Panc1 (cell line): ENCODE data around the gene MIR17HG. TPM values are rescaled to one million over a fixed set of nuclear protein-coding genes. Genes with fewer than 3 reads are reported as not detected.
A peak's percentile ranks its signal among the peaks of the same experiment; 100 is the strongest.

Experiments used
- ATAC-seq: fragments of 200-7000 bp; cut with Tn5 transposase; 2 replicates; pipeline ENCODE4 v1.9.1; 2020; ENCODE audit warnings: mild to moderate bottlenecking, moderate library complexity
- BruUV-seq: library from RNA; stranded (reverse); fragments of 400-500 nt; replicated peaks from 2 replicates; lab custom pipeline; 2021; lab: Mats Ljungman, UMichigan
- CTCF ChIA-PET: fragments of 300-600 bp; sonication (Branson Sonifier 250); formaldehyde crosslinking; loops from one replicate; lab custom pipeline; 2022; ENCODE audit warnings: antibody characterized with exemption; lab: Charles Lee
- POLR2A ChIA-PET: fragments of 300-600 bp; sonication (Branson Sonifier 250); formaldehyde crosslinking; loops from one replicate; lab custom pipeline; 2022; ENCODE audit warnings: antibody characterized with exemption; lab: Charles Lee
- DNase-seq: peaks from one replicate; pipeline ENCODE4 v3.0.0-alpha.2; 2010; ENCODE audit warnings: low read depth, low spot score
- H3K27ac ChIP-seq: 2 replicates; pipeline ENCODE4 v1.5.1; 2011; ENCODE audit warnings: mild to moderate bottlenecking, low read length, inconsistent platforms
- H3K27me3 ChIP-seq: fragments of 200-500 bp; sonication (Bioruptor generic); 2 replicates; pipeline ENCODE4 v1.6.0; 2014; ENCODE audit warnings: low read length, inconsistent platforms; ENCODE audit not compliant: control insufficient read depth, insufficient read depth
- H3K36me3 ChIP-seq: fragments of 200-500 bp; sonication (Bioruptor generic); 2 replicates; pipeline ENCODE4 v1.5.1; 2014; ENCODE audit warnings: inconsistent platforms, mild to moderate bottlenecking, low read length, moderate library complexity; ENCODE audit not compliant: control insufficient read depth, insufficient read depth
- H3K4me1 ChIP-seq: 2 replicates; pipeline ENCODE4 v1.5.1; 2011; ENCODE audit warnings: inconsistent platforms, mild to moderate bottlenecking, low read length, moderate library complexity; ENCODE audit not compliant: control insufficient read depth, insufficient read depth
- H3K4me3 ChIP-seq, 2 experiments: 2 replicates each; pipeline ENCODE4 v1.5.1; 2011 to 2012; ENCODE audit warnings: low read depth in 2 of 2, low read length in 2 of 2, mild to moderate bottlenecking in 2 of 2, inconsistent platforms in 1 of 2, moderate library complexity in 1 of 2
- H3K9me3 ChIP-seq: fragments of 200-500 bp; sonication (Bioruptor generic); 2 replicates; pipeline ENCODE4 v1.5.1; 2014; ENCODE audit warnings: low read depth, mild to moderate bottlenecking, inconsistent platforms, low read length, moderate library complexity; ENCODE audit not compliant: control insufficient read depth, insufficient read depth
- CTCF ChIP-seq: fragments of 450-650 bp; IDR thresholded peaks from 2 replicates; pipeline ENCODE4 v1.5.1; 2017; ENCODE audit warnings: mild to moderate bottlenecking
- POLR2AphosphoS5 ChIP-seq: IDR thresholded peaks from 2 replicates; pipeline ENCODE4 v1.6.1; 2012; ENCODE audit warnings: mild to moderate bottlenecking, low read depth, low read length, moderate library complexity
- REST ChIP-seq, 2 experiments: IDR thresholded peaks; 2 replicates each; pipeline ENCODE4 v1.6.1; 2011 to 2012; ENCODE audit warnings: low read depth in 2 of 2, control low read depth in 1 of 2, low read length in 1 of 2, mild to moderate bottlenecking in 1 of 2, moderate library complexity in 1 of 2; ENCODE audit not compliant: insufficient read depth in 1 of 2
- SIN3A ChIP-seq: IDR thresholded peaks from 2 replicates; pipeline ENCODE4 v1.6.1; 2012; ENCODE audit warnings: low read depth, mild to moderate bottlenecking, low read length, moderate library complexity, borderline replicate concordance; ENCODE audit not compliant: insufficient read depth
- TCF7L2 ChIP-seq: IDR thresholded peaks from 2 replicates; pipeline ENCODE4 v1.6.1; 2011; ENCODE audit warnings: mild to moderate bottlenecking, low read depth, low read length, inconsistent platforms
- in situ Hi-C: cut with HindIII; loops from 2 replicates; pipeline ENCODE4 v1.10.0; 2016; ENCODE audit warnings: low sequenced_read_pairs, low pct_unique_long_range_greater_than_20kb
- intact Hi-C: fragments of 100-400 bp; cut with micrococcal nuclease; formaldehyde crosslinking; loops from one replicate; pipeline ENCODE4 v1.10.0; 2022; ENCODE audit not compliant: unreplicated experiment
- total RNA-seq: library from RNA; stranded (reverse); gene quantifications from one replicate; pipeline ENCODE4 v1.2.1, GENCODE V29; 2021; ENCODE audit not compliant: unreplicated experiment

The MIR17HG gene
- total RNA-seq, 1 experiment from 2014 or later = 3.1 TPM

GRCh38 chr13:91313103-91313502 is 34.4 kb upstream of the MIR17HG start:
- no peaks in the 10 kb centered on the region for H3K36me3 ChIP-seq
- ChIA-PET POLR2A (no interaction called here), CTCF (interaction anchor here (0.9 kb wide), 1 partner anchor 261 kb away, joined by 9 read pairs; no protein-coding TSS in a partner anchor)
- no peaks in the 10 kb centered on the region for H3K9me3 ChIP-seq
- H3K4me1 ChIP-seq = no peaks in the 10 kb centered on the region
- BruUV-seq = no TSS peak
- in situ Hi-C loops = no loop called here
- H3K27ac ChIP-seq = no peak overlapping the region
- H3K27me3 ChIP-seq = peaks cover 4% of the 10 kb centered on the region; the same call in 1 of the 2 replicates
- H3K4me3 ChIP-seq = no peak overlapping the region
- no peak for ATAC-seq
- intact Hi-C loops = no loop called here
- TF ChIP-seq TCF7L2 (no peak), SIN3A (no peak), POLR2AphosphoS5 (no peak), CTCF (peak; percentile 38)
- DNase-seq = no peak

- no TSS peak for BruUV-seq
- CTCF ChIA-PET = interaction anchor here (0.9 kb wide), 1 partner anchor 261 kb away, joined by 9 read pairs; no protein-coding TSS in a partner anchor
- Histone ChIP-seq H3K4me1 (no peaks in the 10 kb centered on the region), H3K9me3 (no peaks in the 10 kb centered on the region), H3K27me3 (peaks cover 4% of the 10 kb centered on the region; the same call in 1 of the 2 replicates), H3K36me3 (no peaks in the 10 kb centered on the region), H3K4me3 (no peak overlapping the region), H3K27ac (no peak overlapping the region)
- in situ Hi-C loops = no loop called here
- no peak for ATAC-seq
- intact Hi-C loops = no loop called here
- POLR2A ChIA-PET = no interaction called here
- TF ChIP-seq SIN3A = no peak
- no peak for TF ChIP-seq POLR2AphosphoS5
- TF ChIP-seq CTCF = no peak
- no peak for TF ChIP-seq REST (IDR thresholded peaks at IDR 0.05; ENCODE audit: insufficient read depth in 1 of 2, low read depth in 2 of 2, low read length in 1 of 2)
- TF ChIP-seq TCF7L2 = no peak
- DNase-seq = no peak
Observed at GRCh38 chr13:91313581-91313980, 33.9 kb upstream of the MIR17HG start.
